Nucleus accumbens (tissue), 56 donors: Measurements from ENCODE around the gene NLRP1.

ENCODE experiments used
- DNase-seq, 56 donors: peaks; one replicate each; lab custom pipeline; 2025; lab: John Stamatoyannopoulos, UW

Gene NLRP1

DNA sequence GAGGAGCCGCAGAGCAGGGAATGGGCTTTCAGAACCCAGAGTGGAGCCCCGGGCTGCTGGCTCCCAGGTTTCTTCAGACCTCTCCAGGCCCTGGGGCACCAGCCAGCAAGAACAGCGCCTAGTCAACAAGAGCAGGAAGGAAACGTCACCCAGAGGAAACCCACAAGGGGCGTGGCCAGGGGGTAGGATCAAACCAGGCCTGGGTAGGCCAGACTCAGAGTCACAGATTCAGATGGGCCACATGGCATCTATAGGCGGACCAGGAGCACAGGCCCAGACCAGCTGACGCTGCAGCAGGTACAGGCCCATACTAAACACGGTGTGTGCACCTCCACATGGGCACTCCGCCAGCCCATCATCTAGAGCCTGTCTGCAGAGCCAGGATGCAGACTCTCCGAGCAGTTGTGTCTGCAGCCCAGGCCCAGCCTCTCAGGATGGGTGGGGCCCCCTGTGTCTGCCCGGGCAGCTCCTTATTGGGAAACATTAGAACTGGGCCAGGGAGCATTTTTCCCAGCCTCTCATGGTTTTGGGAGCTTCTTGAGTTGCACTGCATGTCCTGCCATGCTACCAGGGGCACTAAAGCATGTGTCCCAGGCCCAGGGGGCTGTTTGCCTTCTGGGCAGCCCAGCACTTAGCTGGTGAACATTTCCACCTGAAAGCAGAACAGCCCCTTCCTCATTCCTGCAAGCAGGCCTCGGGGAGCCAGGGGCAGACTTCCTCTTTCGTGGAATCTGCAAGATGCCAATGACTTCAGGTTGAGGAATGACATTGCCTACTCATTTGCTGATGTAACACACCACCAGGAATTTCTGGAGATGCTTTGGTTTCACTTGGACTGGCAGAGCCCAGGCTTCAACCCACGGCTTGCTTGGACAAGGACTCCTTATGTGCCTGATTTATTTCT lies at the start of gene NLRP1:
Gene NLRP1 (minus strand): TSS at position 127 of the 904 bp plus-strand sequence. CDS start 552 bp downstream, outside the sequence.
- DNase-seq, result peak in 33 of 56 donors; percentile 8 to 57 (median 25)

DNA sequence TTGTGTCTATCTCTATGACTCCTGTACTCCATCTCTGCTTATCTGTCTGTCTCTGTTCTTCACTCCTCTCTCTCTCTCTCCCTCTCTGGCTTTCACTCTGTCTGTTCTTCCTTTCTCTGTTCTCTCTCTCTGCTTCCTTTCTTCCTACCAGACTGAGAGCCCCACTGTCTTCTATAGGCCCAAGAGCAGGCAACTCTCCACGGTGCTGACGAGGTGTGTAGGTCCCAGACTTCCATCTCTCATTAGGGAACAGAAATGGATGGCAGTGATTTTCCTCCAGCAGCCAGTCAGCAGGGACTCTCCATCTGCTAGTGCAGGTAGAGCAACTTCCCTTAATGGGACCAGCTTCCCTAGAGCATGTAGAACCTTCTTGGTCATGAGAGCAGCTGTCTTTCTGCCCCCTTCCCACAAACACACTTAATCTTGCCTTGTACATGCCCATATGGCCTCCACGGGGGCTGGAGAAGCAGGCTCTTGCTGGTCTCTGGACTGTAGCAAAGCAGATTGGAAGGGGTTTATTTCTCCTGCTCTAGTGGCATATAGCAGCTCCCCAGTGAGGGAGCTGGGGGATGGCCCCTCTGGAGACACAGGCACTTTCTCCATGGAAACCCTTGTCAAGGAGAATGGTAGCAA lies 47.8 kb upstream of the NLRP1 start:
- no peak for DNase-seq

DNA sequence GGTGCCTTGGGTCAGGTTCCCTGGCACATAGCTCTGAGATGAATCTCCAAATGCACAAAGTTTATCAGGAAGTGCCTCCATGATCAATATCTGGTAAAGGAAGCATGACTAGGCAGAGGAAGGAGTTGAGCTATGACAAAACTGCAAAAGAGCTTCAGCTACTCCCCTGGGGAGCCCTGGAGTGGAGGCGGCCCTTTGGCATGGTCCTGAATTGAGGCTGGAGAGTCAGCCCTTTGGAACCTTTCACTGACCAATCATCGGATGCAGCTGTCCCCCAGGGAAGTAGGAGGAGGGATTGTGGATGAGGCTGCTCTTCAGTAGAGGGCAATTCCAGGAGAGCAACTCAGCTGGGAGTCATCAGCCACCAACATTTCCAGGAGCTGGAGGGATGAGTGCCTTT lies 46.1 kb upstream of the NLRP1 start:
- DNase-seq, result no peak

DNA sequence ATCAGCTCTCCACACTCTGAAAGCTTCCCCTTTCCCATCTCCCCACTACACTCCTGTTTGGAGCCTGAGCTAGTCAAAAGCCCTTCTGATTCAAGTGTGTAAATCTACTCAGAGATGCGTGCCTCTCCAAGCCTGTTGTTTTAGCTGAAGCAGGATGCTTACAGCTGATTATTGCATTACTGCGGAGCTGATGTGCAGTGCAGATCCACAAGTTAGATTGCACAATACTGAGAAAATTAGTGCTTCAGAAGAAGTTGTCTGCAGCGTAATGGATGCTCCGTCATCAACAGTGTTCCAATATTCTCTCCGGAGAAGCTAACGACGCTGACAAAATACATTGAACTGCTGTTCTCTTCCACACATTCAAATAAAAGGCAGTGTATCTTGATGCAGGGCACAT lies 44.8 kb upstream of the NLRP1 start:
- DNase-seq, result peak in 10 of 56 donors; percentile 4 to 36 (median 14)

DNA sequence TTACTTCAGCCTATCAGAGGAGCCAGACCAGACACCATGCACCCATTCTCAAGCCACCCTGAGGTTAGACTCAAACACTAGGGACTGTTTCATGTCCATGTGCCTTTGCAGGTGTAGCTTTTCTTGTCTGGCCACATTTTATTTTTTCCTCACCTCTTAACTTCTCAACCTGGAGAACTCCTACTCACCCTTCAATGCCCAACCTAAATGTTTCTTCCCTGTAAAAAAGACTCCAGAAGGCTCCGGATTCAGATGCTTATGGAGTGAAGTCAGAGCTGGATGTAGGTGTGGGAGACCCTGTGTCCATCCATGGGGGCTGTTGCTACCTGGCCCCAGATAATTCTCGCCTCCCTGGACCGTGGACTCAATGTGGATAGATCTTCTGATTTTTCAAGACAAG lies 44.0 kb upstream of the NLRP1 start:
- no peak for DNase-seq

- no peak for DNase-seq
These were observed 39.9 kb upstream of the NLRP1 start for GRCh38 chr17:5624211-5624610.

DNA sequence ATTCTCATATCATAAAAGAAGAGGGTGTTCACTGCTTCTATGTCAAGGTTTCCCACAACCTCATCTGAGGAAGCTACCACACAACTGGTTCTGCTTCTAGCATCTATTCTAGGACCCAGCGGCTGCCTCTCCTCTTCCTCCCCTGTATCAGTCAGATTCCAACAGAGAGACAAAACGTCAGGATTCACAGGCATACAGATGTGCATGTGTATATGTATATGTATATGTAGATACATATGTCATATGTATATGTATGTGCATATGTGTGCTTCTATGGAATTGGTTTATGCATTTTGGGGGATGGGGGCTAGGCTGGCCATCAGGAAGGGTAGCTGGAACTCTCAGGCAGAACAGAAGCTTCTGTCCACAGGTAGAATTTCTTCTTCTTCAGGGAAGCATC lies 37.4 kb upstream of the NLRP1 start:
- DNase-seq, result no peak

DNA sequence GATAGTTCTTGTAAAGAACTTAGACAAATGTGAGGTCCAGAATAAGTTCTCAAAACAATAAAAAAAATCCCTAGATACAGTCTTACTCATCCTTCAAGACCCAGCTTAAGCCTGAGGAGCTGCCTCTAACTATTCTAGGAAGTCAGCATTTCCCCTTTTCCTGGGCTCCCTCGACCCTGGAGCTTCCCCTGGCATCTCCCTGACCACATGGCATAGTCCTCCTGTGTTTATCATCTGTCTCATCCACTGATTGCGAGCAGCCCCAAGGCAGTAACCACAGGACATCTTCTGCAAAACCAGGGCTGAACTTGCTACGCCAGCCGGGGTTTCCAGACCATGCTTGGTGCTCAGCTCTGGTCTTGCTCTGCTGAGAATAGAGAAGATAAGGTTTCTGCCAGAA lies 36.7 kb upstream of the NLRP1 start:
- DNase-seq, result no peak

DNA sequence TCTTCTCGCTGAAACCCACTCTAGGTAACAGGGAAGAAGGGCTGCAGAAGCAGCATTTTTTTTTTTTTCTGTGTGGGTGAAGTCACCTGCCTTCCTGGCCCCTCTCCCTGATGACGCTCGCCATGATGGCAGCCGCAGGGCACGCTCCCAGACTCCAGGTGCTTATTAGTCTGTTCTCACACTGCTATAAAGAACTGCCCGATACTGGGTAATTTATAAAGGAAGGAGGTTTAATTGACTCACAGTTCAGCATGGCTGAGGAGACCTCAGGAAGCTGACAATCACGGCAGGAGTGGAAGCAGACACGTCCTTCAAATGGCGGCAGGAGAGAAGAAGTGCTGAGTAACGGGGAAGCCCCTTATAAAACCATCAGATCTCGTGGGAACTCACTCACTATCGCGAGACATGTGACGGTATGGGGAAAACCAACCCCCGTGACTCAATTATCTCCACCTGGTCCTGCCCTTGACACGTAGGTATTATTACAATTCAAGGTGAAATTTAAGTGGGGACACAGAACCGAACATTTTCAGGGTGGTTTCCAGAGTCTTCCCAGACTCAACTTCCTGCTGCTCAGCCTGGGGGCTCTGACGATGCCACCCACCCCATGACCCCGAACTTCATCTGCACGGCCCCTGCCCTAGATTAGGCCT lies 34.9 kb upstream of the NLRP1 start:
- DNase-seq, result no peak

GRCh38 chr17:5618476-5618875 lies 34.2 kb upstream of the NLRP1 start:
- no peak for DNase-seq

DNA sequence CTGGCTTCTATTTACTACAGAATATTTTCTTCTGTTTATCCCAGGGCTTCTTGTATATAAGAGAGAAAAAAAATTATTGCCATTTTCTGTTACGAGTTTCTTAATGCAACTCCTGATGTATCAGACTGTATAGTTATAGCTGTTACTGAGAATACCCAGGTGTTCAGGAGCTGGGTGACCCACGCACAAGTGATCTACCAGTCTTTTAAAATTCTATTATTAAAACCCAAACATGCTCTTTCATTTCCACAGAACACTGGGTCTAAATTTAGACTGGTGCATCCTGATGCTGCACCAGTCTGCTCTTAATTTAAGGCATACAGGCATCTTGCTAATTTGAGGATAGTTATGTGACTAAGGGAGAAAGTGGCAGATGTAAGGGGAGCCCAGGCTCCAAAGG lies 31.2 kb upstream of the NLRP1 start:
- DNase-seq, result peak in 9 of 56 donors; percentile 3 to 51 (median 24)

GRCh38 chr17:5610956-5611355 lies 26.6 kb upstream of the NLRP1 start:
- DNase-seq, result peak in 1 of 56 donors; percentile 4

DNA sequence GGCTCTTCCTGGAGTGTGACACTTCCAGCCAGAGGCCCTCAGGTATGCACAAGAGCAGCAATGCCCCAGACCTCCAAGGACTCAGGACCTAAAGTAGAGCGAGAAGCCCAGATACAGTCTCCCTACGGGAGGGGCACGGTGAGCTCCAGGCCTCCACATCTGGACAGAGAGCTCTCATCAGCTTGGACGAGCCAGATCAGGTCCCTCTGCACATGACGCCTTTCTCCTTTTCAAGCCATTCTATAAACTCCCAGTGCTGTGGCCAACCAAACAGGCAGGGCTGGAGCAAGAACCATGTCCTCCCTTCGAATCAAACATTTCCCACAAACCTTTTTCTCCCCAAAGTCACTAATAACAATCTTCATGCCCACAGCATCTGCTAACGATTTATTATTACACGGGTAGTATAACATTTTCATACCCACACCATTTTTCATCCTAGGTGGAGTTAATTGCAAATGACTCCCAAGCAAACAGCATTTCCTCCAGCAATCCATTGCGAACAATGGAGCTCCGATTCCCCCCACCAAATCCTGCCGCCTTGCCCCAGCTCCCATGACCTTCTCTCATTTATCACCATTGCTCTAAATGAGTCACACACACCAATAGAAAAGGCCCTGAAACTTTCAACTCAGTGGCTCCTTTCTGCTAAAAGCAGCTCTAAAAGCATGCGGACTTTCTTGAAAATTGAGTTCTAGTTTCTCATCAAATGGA lies 24.2 kb upstream of the NLRP1 start:
- DNase-seq, result no peak

- no peak for DNase-seq
These were observed 23.6 kb upstream of the NLRP1 start for GRCh38 chr17:5607946-5608345.

DNA sequence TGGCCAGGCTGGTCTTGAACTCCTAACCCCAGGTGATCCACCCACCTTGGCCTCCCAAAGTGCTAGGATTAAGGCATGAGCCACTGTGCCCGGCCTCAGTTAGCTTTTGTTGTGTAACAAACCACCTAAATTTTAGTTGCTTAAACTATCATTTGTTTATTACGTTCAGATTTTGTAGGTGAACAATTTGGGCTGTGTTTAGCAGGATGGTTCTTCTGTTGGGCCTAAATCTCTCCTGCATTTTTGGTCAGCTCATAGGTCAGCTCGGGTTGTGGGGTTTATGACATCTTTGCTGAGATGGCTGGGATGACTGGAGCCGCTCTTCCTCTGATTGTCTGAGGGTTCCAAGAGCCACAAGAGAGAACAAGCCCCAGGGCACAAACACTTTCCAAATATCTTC lies 21.1 kb upstream of the NLRP1 start:
- DNase-seq, result no peak

DNA sequence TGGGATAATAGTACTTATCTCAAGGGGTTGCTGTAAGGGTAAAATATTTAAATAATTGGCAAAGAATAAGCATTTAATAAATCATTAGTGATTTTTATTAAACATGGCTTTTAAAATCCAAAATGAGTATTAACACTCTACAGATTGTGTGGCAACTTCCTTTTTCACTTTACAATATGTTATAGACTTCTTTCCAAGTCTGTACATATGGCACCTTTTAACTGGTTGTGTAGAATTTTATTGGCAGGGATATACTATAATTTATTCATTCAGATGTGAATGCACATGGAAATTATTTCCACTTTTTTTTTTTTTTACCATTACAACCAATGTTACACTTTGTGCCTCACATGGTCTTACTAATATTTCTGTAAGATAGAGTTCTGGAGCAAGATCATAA lies 15.7 kb upstream of the NLRP1 start:
- DNase-seq, result no peak

GRCh38 chr17:5598457-5598856 lies 14.1 kb upstream of the NLRP1 start:
- no peak for DNase-seq

GRCh38 chr17:5596421-5596820 lies 12.1 kb upstream of the NLRP1 start:
- no peak for DNase-seq

GRCh38 chr17:5595831-5596230 lies 11.5 kb upstream of the NLRP1 start:
- no peak for DNase-seq

DNA sequence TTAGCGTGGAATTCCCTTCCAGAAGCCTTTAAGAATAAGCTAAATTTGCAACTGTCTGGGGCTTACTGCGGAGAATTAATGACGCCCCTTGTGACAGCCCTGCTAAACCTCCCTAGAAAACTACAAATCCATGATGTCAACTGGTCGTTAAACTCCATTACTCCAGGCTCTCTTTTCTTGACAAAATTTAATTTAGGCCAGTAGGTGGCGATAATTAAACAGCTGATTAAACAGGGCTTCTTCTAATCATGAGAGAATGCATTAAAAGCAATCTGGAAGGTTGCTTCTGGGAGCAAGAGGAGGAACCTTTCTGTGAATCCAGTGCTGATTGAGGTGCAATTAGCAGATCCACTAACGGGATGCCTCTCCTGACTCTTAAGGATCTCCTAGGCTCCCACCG lies 8.1 kb upstream of the NLRP1 start:
- DNase-seq, result no peak

- DNase-seq, result no peak
These were observed 7.7 kb upstream of the NLRP1 start for GRCh38 chr17:5591966-5592365.
